Mesothelial cell of epicardium (in vitro differentiated cells): ENCODE data around the gene VAC14. TPM values are rescaled to one million over a fixed set of nuclear protein-coding genes. Genes with fewer than 3 reads are reported as not detected.

Experiments
- DNase-seq, 2 experiments: peaks; one replicate each; pipeline ENCODE4 v3.0.0; 2021; ENCODE audit warnings: low spot score in 2 of 2; ENCODE audit not compliant: unreplicated experiment in 2 of 2
- H3K27ac Mint-ChIP-seq: 2 replicates; pipeline ENCODE4 v1.8.0; 2021; ENCODE audit warnings: mixed read lengths
- H3K27me3 Mint-ChIP-seq: 2 replicates; pipeline ENCODE4 v1.8.0; 2021; ENCODE audit warnings: low read depth, mixed read lengths
- H3K36me3 Mint-ChIP-seq: 2 replicates; pipeline ENCODE4 v1.8.0; 2021; ENCODE audit warnings: mixed read lengths
- H3K4me1 Mint-ChIP-seq: 2 replicates; pipeline ENCODE4 v1.8.0; 2021; ENCODE audit warnings: mixed read lengths
- H3K4me3 Mint-ChIP-seq: 2 replicates; pipeline ENCODE4 v1.8.0; 2021; ENCODE audit warnings: mild to moderate bottlenecking, moderate library complexity, mixed read lengths
- H3K9me3 Mint-ChIP-seq: 2 replicates; pipeline ENCODE4 v1.8.0; 2021; ENCODE audit warnings: mixed read lengths
- CTCF ChIP-seq: fragments of 200-600 bp; sonication (generic); IDR thresholded peaks from one replicate; pipeline ENCODE4 v1.5.0; 2021; ENCODE audit warnings: antibody characterized with exemption; ENCODE audit not compliant: unreplicated experiment
- total RNA-seq: library from RNA; stranded (reverse); gene quantifications from 3 replicates; pipeline ENCODE4 v1.2.1, GENCODE V29; 2021

Gene VAC14
- total RNA-seq, 1 donor from 2014 or later = 39.1 TPM

- no peak overlapping the region for H3K27ac Mint-ChIP-seq
- H3K36me3 Mint-ChIP-seq = peaks cover 20% of the 10 kb centered on the region
Observed at GRCh38 chr16:70757183-70757582, 43.8 kb downstream of the VAC14 start.

GRCh38 chr16:70756071-70756470 is 44.9 kb downstream of the VAC14 start:
- H3K27ac Mint-ChIP-seq = no peak overlapping the region
- H3K4me1 Mint-ChIP-seq = peaks cover 6% of the 10 kb centered on the region
- H3K9me3 Mint-ChIP-seq = no peaks in the 10 kb centered on the region
- H3K4me3 Mint-ChIP-seq = no peak overlapping the region
- H3K27me3 Mint-ChIP-seq = no peaks in the 10 kb centered on the region
- DNase-seq = no peak
- TF ChIP-seq CTCF = no peak
- H3K36me3 Mint-ChIP-seq = peaks cover 20% of the 10 kb centered on the region

More at GRCh38 chr16:70757183-70757582, 43.8 kb downstream of the VAC14 start:
- H3K27me3 Mint-ChIP-seq = no peaks in the 10 kb centered on the region
- TF ChIP-seq CTCF = no peak
- no peak for DNase-seq
- H3K9me3 Mint-ChIP-seq = no peaks in the 10 kb centered on the region
- H3K4me3 Mint-ChIP-seq = no peak overlapping the region
- peaks cover 4% of the 10 kb centered on the region for H3K4me1 Mint-ChIP-seq

- DNase-seq = no peak
- no peak for TF ChIP-seq CTCF
- Mint-ChIP-seq H3K36me3 (peaks cover 17% of the 10 kb centered on the region), H3K9me3 (no peaks in the 10 kb centered on the region), H3K27ac (no peak overlapping the region), H3K4me1 (peaks cover 12% of the 10 kb centered on the region), H3K27me3 (no peaks in the 10 kb centered on the region), H3K4me3 (no peak overlapping the region)
Observed at GRCh38 chr16:70754851-70755600, 45.9 kb downstream of the VAC14 start.

- no peak for DNase-seq
- no peak overlapping the region for H3K4me3 Mint-ChIP-seq
- H3K27ac Mint-ChIP-seq = no peak overlapping the region
- TF ChIP-seq CTCF = no peak
- H3K4me1 Mint-ChIP-seq = peaks cover 14% of the 10 kb centered on the region
- H3K27me3 Mint-ChIP-seq = no peaks in the 10 kb centered on the region
- no peaks in the 10 kb centered on the region for H3K9me3 Mint-ChIP-seq
- peaks cover 11% of the 10 kb centered on the region for H3K36me3 Mint-ChIP-seq
Observed at GRCh38 chr16:70754371-70754770, 46.6 kb downstream of the VAC14 start.

- TF ChIP-seq CTCF = no peak
- H3K9me3 Mint-ChIP-seq = no peaks in the 10 kb centered on the region
- no peak overlapping the region for H3K27ac Mint-ChIP-seq
- H3K27me3 Mint-ChIP-seq = no peaks in the 10 kb centered on the region
- peaks cover 16% of the 10 kb centered on the region for H3K4me1 Mint-ChIP-seq
- peaks cover 7% of the 10 kb centered on the region for H3K36me3 Mint-ChIP-seq
- DNase-seq = no peak
- no peak overlapping the region for H3K4me3 Mint-ChIP-seq
Observed at GRCh38 chr16:70753694-70754325, 47.1 kb downstream of the VAC14 start.
